ENCODE measurements around the gene DBNDD1.
A peak's percentile ranks its signal among the peaks of the same experiment; 100 is the strongest.
"Not testable (repeated sequence)": the region's sequence is repeated elsewhere in the genome, so short reads cannot be mapped to it uniquely, and the experiment has no call there.

Gene DBNDD1

DNA sequence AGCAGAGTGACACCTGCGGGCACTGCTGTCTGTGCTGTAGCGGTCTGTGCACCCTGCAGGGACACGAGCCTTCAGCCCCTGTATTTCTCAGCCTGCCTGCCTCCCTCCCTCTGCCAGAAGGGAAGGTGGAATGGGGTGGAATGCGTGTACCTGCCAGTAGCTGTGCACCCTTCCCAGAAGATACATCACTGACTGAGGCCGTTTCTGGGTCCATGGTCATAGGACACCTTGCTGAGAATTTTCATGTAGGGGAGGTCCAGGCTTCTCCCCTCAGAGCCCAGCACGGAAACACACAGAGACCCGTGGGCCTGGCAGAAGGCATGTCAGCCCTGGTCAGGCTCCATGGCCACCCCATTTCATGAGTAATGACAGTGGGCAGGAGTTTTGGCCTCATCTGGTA, 16.5 kb downstream of the DBNDD1 start:
- Histone ChIP-seq H3K9me3 (ENCODE audit: insufficient read depth, low read length) (no peaks in the 10 kb centered on the region), H3K4me3 (ENCODE audit: insufficient read length, low read depth) (no peak overlapping the region), H3K36me3 (ENCODE audit: insufficient read depth, insufficient read length, low read length) (peaks cover 47% of the 10 kb centered on the region), H3K4me1 (ENCODE audit: insufficient read depth, insufficient read length) (peaks cover 9% of the 10 kb centered on the region), H3K27me3 (ENCODE audit: insufficient read depth, insufficient read length) (no peaks in the 10 kb centered on the region), H3K9ac (ENCODE audit: insufficient read length, low read depth) (peak overlapping the region; percentile 18)
- TF ChIP-seq SUZ12 (IDR thresholded peaks at IDR 0.05; ENCODE audit: extremely low read depth, insufficient read depth, insufficient read length) (no peak), YY1 (IDR thresholded peaks at IDR 0.05; ENCODE audit: insufficient read depth, insufficient read length) (no peak), ZNF274 (IDR thresholded peaks at IDR 0.05; ENCODE audit: low read depth, low read length) (no peak)
- no peak for DNase-seq (ENCODE audit: low read depth, low spot score)

DNA sequence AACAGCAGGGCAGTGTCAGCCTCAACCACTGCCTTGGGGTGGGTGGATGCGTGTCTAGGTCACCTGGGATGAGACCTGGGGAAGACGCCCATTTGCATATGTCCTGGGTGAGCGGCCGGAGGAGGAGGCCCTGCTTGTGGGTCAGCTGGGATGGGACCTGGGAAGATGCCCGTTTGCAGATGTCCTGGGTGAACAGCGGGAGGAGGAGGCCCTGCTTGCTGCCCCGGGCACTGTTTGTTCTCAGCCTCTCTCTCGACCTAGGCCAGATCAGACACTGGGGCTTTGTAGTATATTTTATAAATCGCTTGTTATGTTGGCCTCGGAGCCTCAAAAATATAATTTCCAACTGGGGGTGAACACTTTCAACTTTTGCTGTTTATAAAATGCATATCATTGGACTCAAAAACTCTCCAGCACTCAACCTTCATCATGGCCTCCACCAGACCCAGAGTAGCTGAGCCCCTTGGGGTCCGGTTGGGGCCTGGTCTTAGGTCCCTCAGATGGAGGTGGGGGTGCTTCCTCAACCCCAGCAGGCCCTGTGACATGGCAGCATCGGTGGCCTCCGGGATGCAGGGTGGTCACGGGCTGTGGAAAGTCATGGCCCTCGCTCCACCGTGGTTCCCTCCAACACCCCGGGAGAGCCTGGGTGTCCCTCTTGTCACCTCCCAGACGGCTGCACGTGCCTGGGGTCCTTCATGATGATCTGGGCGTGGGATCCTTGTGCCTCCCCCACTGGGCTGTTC, 17.3 kb downstream of the DBNDD1 start:
- Histone ChIP-seq H3K4me1 (ENCODE audit: insufficient read depth, insufficient read length) (peaks cover 7% of the 10 kb centered on the region), H3K4me3 (ENCODE audit: insufficient read length, low read depth) (no peak overlapping the region), H3K9me3 (ENCODE audit: insufficient read depth, low read length) (no peaks in the 10 kb centered on the region), H3K9ac (ENCODE audit: insufficient read length, low read depth) (peak overlapping the region; percentile 36), H3K27me3 (ENCODE audit: insufficient read depth, insufficient read length) (no peaks in the 10 kb centered on the region), H3K36me3 (ENCODE audit: insufficient read depth, insufficient read length, low read length) (peaks cover 49% of the 10 kb centered on the region)
- TF ChIP-seq YY1 (IDR thresholded peaks at IDR 0.05; ENCODE audit: insufficient read depth, insufficient read length): no peak
- TF ChIP-seq SUZ12 (IDR thresholded peaks at IDR 0.05; ENCODE audit: extremely low read depth, insufficient read depth, insufficient read length): no peak
- no peak for TF ChIP-seq ZNF274 (IDR thresholded peaks at IDR 0.05; ENCODE audit: low read depth, low read length)
- no peak for DNase-seq (ENCODE audit: low read depth, low spot score)

DNA sequence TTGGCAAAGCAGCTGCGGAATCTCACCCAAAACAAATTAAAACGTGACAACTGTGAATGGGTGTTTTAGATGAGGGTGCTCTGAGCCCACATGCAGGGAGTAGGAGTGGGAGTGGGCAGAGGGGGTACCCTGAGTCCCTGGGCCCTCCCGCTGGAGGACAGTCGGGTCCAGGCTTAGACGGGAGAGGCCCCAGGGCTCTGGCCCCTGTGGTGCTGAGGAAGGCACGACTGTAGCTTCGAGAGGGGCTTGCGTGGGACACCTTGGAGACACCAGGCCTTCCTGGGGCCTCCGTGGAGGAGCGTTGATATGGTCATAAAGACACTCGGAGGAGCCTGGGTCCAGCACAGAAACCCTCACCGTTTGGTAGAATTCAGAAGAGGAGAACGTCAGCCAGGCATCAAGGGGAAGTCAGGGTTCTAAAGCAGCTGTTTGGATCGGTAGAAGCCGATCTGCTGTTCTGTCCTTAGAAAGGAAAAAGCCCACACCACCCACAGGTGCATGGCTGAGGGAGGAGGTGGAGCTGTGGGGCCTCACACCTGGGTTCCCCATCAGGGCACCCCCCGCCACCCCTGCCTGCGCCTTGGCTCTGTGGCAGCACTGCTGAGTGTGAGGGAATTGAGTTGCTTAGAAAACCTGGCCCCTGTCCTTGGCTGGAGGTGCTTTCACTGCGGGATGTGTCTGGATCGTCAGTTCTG, 18.4 kb downstream of the DBNDD1 start:
- Histone ChIP-seq H3K9me3 (ENCODE audit: insufficient read depth, low read length) (peaks cover 10% of the 10 kb centered on the region), H3K4me3 (ENCODE audit: insufficient read length, low read depth) (no peak overlapping the region), H3K9ac (ENCODE audit: insufficient read length, low read depth) (no peak overlapping the region), H3K4me1 (ENCODE audit: insufficient read depth, insufficient read length) (peaks cover 7% of the 10 kb centered on the region), H3K36me3 (ENCODE audit: insufficient read depth, insufficient read length, low read length) (peaks cover 52% of the 10 kb centered on the region), H3K27me3 (ENCODE audit: insufficient read depth, insufficient read length) (no peaks in the 10 kb centered on the region)
- TF ChIP-seq SUZ12 (IDR thresholded peaks at IDR 0.05; ENCODE audit: extremely low read depth, insufficient read depth, insufficient read length) (no peak), YY1 (IDR thresholded peaks at IDR 0.05; ENCODE audit: insufficient read depth, insufficient read length) (no peak), ZNF274 (IDR thresholded peaks at IDR 0.05; ENCODE audit: low read depth, low read length) (no peak)
- no peak for DNase-seq (ENCODE audit: low read depth, low spot score)

DNA sequence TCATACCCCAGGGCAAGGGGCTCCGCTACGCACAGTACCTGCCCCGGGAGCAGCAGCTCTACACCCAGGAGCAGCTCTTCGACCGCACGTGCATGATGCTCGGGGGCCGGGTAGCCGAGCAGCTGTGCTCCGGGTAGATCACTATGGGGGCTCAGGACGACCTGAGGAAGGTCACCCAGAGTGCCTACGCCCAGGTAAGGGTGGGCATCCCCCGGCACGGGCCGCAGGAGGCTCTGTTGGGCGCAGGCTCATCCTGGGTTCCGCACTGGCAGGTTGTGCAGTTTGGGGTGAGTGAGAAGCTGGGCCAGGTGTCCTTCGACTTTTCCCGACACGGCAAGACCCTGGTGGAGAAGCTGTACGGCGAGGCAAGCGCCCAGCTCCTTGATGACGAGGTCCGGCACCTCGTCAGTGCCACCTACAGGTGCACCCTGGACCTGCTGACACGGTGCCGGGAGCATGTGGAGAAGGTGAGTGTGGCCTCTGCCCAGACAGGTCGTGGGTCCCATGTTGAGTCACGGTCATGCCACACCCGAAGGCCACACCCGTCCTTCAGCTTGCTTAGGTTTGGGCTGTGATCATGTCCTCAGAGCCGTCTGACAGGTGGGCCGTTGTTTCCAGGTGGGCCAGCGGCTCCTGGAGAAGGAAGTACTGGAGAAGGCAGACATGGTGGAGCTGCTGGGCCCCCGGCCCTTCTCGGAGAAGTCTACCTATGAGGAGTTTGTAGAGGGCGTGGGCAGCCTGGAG, 19.3 kb downstream of the DBNDD1 start:
- Histone ChIP-seq H3K4me1 (ENCODE audit: insufficient read depth, insufficient read length) (peaks cover 7% of the 10 kb centered on the region), H3K36me3 (ENCODE audit: insufficient read depth, insufficient read length, low read length) (peaks cover 53% of the 10 kb centered on the region), H3K9ac (ENCODE audit: insufficient read length, low read depth) (no peak overlapping the region), H3K9me3 (ENCODE audit: insufficient read depth, low read length) (peaks cover 18% of the 10 kb centered on the region), H3K4me3 (ENCODE audit: insufficient read length, low read depth) (no peak overlapping the region), H3K27me3 (ENCODE audit: insufficient read depth, insufficient read length) (no peaks in the 10 kb centered on the region)
- TF ChIP-seq YY1 (IDR thresholded peaks at IDR 0.05; ENCODE audit: insufficient read depth, insufficient read length) (no peak), ZNF274 (IDR thresholded peaks at IDR 0.05; ENCODE audit: low read depth, low read length) (no peak), SUZ12 (IDR thresholded peaks at IDR 0.05; ENCODE audit: extremely low read depth, insufficient read depth, insufficient read length) (no peak)
- DNase-seq (ENCODE audit: low read depth, low spot score): no peak

DNA sequence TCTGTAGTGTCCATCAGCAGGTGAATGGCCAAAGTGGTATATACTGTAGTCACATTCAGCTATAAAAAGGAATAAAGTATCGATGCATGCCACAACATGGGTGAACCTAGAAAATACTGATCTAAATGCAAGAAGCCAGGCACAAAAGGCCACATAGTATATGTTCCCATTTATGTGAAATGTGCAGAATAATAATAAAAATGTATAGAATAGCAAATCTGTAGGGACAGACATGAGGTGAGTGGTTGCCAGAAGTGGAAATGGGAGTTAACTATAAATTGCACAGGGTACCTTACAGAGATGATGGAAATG, 23.1 kb downstream of the DBNDD1 start:
- Histone ChIP-seq H3K36me3 (ENCODE audit: insufficient read depth, insufficient read length, low read length) (peaks cover 92% of the 10 kb centered on the region), H3K9ac (ENCODE audit: insufficient read length, low read depth) (no peak overlapping the region)

DNA sequence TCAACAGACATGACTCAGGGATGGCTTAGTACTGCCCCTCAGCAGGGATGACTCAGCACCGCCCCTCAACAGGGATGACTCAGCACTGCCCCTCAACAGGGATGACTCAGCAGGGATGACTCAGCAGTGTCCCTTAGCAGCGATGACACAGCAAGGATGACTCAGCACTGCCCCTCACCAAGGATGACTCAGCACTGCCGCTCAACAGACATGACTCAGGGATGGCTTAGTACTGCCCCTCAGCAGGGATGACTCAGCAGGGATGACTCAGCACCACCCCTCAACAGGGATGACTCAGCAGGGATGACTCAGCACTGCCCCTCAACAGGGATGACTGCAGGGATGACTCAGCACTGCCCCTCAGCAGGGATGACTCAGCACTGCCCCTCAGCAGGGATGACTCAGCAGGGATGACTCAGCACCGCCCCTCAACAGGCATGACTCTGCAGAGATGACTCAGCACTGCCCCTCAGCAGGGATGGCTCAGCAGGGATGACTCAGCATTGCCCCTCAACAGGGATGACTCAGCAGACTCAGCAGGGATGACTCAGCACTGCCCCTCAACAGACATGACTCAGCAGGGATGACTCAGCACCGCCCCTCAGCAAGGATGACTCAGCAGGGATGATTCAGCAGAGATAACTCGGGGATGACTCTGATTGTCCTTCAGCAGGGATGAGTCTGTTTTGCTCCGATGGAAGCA, 23.6 kb downstream of the DBNDD1 start:
- H3K9ac ChIP-seq (ENCODE audit: insufficient read length, low read depth); H3K27me3 ChIP-seq (ENCODE audit: insufficient read depth, insufficient read length); H3K4me1 ChIP-seq (ENCODE audit: insufficient read depth, insufficient read length); H3K4me3 ChIP-seq (ENCODE audit: insufficient read length, low read depth); DNase-seq (ENCODE audit: low read depth, low spot score): not testable (repeated sequence)
- peaks cover 62% of the 10 kb centered on the region for H3K9me3 ChIP-seq (ENCODE audit: insufficient read depth, low read length)
- peaks cover 96% of the 10 kb centered on the region for H3K36me3 ChIP-seq (ENCODE audit: insufficient read depth, insufficient read length, low read length)

More for the DNA sequence above, 23.1 kb downstream of the DBNDD1 start:
- H3K4me3 ChIP-seq (ENCODE audit: insufficient read length, low read depth): no peak overlapping the region
- H3K4me1 ChIP-seq (ENCODE audit: insufficient read depth, insufficient read length): no peaks in the 10 kb centered on the region
- no peaks in the 10 kb centered on the region for H3K27me3 ChIP-seq (ENCODE audit: insufficient read depth, insufficient read length)
- TF ChIP-seq ZNF274 (IDR thresholded peaks at IDR 0.05; ENCODE audit: low read depth, low read length) (no peak), SUZ12 (IDR thresholded peaks at IDR 0.05; ENCODE audit: extremely low read depth, insufficient read depth, insufficient read length) (no peak), YY1 (IDR thresholded peaks at IDR 0.05; ENCODE audit: insufficient read depth, insufficient read length) (no peak)
- peaks cover 57% of the 10 kb centered on the region for H3K9me3 ChIP-seq (ENCODE audit: insufficient read depth, low read length)
- no peak for DNase-seq (ENCODE audit: low read depth, low spot score)

DNA sequence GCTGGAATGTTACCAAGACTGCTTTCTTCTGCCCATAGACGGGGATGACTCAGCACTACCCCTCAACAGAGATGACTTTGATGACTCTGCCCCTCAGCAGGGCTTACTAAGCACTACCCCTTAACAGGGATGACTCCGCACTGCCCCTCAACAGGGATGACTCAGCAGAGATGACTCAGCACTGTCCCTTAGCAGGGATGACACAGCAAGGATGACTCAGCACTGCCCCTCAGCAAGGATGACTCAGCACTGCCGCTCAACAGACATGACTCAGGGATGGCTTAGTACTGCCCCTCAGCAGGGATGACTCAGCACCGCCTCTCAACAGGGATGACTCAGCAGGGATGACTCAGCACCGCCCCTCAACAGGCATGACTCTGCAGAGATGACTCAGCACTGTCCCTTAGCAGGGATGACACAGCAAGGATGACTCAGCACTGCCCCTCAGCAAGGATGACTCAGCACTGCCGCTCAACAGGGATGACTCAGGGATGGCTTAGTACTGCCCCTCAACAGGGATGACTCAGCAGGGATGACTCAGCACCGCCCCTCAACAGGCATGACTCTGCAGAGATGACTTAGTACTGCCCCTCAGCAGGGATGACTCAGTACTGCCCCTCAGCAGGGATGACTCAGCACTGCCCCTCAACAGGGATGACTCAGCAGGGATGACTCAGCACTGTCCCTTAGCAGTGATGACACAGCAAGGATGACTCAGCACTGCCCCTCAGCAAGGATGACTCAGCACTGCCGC, 24.4 kb downstream of the DBNDD1 start:
- H3K9ac ChIP-seq (ENCODE audit: insufficient read length, low read depth); H3K27me3 ChIP-seq (ENCODE audit: insufficient read depth, insufficient read length); H3K4me3 ChIP-seq (ENCODE audit: insufficient read length, low read depth); H3K4me1 ChIP-seq (ENCODE audit: insufficient read depth, insufficient read length); DNase-seq (ENCODE audit: low read depth, low spot score): not testable (repeated sequence)
- Histone ChIP-seq H3K36me3 (ENCODE audit: insufficient read depth, insufficient read length, low read length) (peaks cover 95% of the 10 kb centered on the region), H3K9me3 (ENCODE audit: insufficient read depth, low read length) (peaks cover 67% of the 10 kb centered on the region)
